GM12873 (cell line): ENCODE data around the gene SPRTN.

Experiments
- TF ChIP-seq, protein P1 (sequence below): IDR thresholded peaks from 2 replicates; pipeline ENCODE4 v1.5.1; 2012; ENCODE audit warnings: low read depth, mild to moderate bottlenecking, moderate library complexity, low read length, control low read depth; ENCODE audit not compliant: insufficient read depth; ENCODE audit errors: missing control alignments

The SPRTN gene

DNA sequence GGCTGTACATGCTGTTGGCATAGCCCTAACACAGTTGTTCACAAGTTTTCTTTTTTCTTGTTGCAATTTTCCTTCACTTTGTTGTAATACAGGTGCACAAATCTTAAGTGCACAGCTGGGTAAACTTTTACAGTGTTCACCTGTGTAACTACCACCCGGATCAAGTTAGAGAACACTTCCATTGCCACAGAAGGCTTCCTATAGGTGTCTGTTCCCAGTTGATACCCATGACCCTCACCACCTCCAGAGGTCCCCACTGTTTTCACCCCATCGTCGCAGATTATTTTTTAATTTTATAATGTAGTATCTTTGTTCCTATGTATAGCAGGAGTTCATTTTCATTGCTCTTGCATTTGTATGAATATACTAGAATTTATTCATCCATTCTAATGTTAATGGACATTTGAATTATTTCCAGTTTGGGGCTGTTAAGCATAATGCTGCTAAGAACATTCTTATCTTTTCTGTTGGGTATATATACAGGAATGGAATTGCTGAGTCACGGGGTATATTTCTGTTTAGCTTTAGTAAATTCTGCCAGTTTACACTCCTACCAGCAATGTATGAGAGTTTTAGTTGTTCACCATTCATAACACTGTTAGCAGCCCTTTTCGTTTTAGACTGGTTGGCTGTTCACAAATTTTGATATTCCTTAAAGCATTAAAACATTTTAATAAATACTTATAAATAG lies 16.4 kb downstream of the SPRTN start:
- TF ChIP-seq, protein P1, sequence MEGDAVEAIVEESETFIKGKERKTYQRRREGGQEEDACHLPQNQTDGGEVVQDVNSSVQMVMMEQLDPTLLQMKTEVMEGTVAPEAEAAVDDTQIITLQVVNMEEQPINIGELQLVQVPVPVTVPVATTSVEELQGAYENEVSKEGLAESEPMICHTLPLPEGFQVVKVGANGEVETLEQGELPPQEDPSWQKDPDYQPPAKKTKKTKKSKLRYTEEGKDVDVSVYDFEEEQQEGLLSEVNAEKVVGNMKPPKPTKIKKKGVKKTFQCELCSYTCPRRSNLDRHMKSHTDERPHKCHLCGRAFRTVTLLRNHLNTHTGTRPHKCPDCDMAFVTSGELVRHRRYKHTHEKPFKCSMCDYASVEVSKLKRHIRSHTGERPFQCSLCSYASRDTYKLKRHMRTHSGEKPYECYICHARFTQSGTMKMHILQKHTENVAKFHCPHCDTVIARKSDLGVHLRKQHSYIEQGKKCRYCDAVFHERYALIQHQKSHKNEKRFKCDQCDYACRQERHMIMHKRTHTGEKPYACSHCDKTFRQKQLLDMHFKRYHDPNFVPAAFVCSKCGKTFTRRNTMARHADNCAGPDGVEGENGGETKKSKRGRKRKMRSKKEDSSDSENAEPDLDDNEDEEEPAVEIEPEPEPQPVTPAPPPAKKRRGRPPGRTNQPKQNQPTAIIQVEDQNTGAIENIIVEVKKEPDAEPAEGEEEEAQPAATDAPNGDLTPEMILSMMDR = no peak

DNA sequence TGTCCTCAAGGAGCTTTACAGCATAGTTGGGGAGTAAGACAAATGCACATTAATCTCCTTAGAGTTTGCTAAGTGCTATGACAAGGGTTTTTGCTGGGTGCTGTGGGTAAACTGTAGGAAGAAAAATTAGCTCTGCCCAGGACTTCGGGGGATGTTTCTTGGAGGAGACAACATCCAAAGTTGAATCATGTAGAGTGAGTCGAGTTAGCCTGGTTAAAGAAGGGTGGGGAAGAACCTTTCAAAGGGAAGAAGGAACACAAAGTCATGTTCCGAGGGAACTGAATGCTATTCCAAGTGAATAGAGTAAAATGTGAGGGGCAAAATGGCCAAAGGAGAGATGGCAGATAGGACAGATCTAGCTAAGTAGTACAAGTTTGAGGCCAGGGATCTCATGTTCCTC lies 17.1 kb downstream of the SPRTN start:
- TF ChIP-seq, protein P1 = no peak

DNA sequence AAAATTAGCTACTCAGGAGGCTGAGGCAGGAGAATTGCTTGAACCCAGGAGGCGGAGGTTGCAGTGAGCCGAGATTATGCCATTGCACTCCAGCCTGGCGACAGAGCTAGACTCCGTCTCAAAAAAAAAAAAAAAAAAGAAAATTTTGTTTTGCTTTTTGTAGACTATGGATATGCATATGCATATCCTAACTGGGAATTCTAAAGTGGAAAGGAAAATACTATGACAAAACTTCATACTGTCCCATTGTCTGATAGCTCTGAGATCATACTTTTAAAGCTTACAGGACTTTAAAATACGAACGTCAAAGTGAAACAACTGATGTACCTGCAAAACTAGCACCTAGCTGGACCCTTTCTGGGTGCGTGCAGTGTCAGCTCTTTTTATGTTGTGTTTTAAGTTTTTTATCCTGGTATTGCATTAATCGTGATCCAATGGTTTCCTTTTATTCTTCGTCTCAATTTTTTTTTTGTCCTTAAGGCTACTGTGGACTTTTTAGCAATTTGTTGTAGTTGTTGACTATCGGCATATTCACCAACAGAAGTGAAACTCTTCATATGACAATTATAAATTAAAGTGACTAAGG lies 19.2 kb downstream of the SPRTN start:
- TF ChIP-seq, protein P1 = no peak

DNA sequence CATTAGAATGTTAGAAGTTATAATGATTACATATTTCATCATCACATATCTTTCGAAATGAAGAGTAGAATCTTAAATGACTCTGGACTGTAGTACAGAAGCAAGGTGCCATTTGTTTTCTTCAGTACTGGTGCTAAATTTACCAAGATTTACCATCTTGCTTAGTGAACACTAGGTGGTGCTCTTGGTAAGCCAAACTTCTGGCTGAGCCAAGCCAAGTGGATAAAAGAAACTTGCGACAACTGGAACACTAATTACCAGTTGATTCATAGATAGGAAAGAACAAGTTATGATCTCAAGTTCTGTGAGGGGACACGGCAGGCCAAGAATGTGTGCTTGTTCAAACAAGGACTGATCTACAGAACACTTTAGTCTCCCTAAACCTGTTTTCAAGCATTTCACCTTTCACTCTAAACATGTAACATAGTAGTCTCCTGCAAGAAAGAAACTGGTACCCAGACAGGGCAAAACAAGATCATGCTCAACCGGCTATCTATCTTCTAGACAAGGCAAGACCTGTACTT lies 19.8 kb downstream of the SPRTN start:
- TF ChIP-seq, protein P1 = peak; percentile 71

DNA sequence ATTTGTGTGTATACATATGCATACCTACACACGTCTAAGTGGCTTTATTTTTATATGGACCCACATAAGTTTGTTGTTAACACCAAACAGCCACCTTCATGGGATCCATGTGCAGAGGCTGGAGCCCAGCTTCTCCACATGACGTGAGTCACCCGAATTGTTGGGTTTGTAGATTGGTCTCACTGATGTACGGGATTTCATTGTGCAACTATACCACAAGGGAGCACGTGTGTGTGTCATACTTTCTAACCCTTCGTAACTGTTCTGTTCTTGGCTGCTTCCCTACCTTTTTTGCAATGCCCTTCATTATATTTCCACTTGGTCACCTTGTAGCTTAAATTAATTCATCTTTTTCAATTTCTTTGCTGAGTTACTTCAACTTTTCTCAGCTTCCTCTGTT lies 21.0 kb downstream of the SPRTN start:
- TF ChIP-seq, protein P1 = no peak

DNA sequence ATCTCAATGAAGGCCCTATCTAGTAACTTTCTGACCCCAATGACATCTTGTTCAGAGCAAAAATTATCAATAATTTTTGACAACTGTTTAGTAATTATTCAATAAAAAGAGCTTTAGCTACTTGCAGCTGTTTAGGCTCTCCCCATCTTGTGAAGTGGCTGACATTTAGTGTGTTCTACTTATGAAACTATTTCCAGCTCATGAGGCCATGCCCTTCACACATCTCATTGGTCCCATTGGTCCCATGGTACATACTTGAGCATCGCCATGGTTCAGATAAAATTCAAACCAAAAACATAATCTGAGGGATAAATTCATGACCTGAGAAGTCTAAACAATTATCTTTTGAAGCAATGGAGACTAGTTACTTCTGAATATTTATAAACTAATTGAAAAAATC lies 24.2 kb downstream of the SPRTN start:
- TF ChIP-seq, protein P1 = no peak

DNA sequence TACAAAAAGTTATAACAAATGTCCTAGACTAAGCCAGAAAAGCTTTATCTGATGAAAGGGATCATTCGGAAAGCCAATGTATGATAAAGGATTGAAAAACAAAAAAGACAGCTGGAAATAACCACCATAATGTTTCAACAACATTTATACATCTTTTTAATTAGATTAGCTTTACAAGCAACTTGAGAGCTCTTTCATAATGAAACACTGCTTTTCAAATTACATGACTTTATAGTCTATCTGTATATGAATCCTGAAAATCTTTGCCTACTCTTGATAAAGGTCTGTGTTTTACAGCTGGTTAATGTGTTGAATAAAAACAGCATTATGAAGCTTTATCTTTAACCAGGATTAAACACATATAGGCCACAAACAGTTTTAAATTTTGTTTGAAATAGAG lies 25.5 kb downstream of the SPRTN start:
- TF ChIP-seq, protein P1 = no peak
